ENCODE data around the gene POLD3.
"Not testable (repeated sequence)": the region's sequence is repeated elsewhere in the genome, so short reads cannot be mapped to it uniquely, and the experiment has no call there.

Gene POLD3

DNA sequence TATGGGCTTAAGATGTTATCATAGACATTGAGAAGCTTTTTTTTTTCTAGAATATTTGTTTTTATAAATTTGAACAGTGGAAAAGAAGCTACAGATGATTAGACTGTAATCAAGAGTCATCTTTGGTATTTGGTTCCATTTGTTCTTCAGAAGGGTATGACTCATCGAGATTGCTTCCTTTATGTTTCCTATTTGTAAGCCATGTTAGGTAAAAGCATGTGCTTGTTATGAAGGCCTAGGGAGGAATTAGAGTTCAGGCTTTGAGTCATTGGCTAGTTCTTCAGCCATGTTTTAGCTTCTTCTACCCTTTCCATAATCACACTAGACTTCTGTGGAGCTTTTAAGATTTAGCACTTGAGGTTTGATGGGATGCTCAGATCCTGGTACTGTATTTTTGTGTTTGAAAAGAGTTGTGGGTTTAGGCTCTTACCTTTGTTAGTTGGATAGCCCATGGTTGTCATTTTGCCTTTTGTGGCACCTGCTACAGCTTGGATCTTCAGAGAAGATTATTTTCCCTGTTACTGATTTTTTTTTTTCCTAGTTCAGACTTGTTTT lies 44.3 kb downstream of the POLD3 start:
- DNase-seq (ENCODE audit: low read depth in 2 of 2) = no peak

DNA sequence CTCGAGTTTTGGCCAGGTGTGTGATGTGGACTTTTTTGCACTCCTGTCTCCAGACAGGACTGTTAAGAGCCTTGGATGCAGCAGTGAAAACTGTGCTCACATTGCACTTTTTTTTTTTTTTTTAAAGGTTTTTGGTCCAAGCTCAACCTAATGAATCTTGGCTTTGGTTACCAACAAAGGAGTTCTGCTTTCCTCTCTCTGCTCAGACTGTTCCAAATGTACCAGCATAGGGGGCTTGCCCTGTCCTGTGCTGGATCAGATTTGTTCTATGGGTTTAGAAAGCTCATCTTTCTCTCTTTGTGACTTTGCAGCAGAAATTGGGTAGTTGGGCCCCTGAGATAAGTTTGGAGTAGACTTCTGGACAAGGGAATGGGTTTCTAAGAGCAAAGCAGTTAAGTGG lies 45.3 kb downstream of the POLD3 start:
- DNase-seq (ENCODE audit: low read depth in 2 of 2) = no peak

DNA sequence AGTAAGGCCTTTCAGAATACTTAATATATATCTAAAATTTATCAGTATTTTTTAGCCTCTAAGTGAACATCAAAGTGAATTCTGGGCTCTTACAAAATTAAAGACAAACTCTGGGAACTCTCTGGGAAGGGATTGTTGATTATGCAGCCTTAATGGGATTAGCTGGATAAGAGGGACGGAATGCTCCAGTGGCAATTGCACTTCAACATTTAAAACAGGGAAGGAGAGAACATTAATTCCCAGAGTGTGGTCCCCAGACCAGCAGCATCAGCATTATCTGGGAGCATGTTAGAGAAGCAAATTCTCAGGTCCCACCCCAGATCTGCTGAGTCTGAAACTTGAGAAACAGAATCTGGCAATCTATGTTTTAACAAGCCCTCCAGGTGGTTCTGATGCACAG lies 46.5 kb downstream of the POLD3 start:
- DNase-seq (ENCODE audit: low read depth in 2 of 2) = no peak

DNA sequence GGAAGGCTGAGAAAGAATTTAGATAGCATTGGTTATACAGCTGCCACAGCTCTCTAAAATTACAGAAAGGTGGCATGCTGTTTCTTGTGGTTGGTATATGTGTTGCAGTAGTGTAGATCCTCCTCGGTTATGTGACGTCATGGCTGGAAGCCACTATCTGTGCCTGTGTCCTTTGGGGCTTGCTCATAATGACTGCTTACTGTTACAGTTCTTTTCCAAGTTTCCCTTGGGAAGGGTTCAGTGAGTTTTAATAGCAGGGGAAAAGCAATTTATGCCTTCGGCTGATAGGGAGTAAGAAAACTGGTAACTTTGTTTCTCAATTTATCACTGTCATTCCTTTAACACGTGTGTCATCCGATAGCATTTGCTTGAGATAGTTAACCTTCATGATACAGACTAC lies 47.2 kb downstream of the POLD3 start:
- no peak for DNase-seq (ENCODE audit: low read depth in 2 of 2)

DNA sequence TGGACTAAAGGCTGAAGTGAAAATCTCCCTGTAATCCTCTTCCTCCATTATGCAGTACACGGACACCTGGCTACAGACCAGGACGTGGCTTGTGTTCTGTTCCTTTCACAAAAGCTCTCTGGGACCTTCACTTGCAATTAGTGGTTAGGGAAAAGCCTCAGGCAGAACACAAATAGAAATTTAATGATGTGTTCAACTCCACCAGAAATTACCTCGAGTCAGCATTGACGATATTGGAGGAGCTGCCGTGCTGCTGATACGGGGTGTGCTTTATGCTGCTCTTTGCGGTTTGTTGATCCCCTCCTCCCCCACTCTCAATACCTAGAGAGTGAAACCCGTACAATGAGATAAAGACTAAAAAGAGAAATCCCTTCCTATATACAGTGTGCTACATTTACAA lies 48.9 kb downstream of the POLD3 start:
- no peak for DNase-seq (ENCODE audit: low read depth in 2 of 2)

DNA sequence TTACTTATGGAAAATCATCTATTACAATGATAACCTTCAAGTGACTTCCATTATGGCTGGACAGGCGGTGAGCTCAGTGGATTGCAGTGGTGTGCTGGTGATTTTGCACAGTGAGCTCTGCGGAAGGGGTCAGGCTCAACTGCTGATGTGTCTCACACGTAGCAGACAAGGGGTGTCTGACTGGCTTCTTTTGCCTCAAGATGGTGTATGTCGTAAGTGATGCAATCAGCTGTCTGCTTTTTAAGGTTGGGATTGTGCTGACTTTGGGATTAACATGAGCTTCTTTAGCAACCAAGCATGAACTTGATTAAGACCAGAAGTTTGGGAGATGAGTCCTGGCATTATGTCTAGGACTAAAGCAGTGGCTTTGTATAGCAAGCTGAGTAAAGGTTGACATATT lies 49.5 kb downstream of the POLD3 start:
- DNase-seq (ENCODE audit: low read depth in 2 of 2) = no peak

DNA sequence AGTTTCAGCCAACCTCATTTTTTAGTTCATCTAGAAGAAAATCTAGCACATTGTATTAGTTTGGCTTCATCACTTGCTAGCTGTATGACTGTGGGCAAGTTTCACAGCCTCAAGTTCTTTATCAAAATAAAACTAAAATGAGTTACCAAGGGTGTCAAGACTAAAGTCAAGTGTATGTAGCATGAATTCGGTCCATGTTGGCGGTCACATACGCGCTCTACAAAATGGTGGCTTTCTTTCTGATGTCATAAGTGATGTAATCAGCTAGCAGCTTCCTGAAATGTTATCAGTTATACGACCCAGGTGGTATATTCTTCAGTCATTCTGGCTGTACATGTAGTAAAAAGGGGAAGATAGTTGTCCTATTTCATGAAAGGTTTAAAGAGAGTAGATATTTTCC lies 50.5 kb downstream of the POLD3 start:
- DNase-seq (ENCODE audit: low read depth in 2 of 2) = no peak

DNA sequence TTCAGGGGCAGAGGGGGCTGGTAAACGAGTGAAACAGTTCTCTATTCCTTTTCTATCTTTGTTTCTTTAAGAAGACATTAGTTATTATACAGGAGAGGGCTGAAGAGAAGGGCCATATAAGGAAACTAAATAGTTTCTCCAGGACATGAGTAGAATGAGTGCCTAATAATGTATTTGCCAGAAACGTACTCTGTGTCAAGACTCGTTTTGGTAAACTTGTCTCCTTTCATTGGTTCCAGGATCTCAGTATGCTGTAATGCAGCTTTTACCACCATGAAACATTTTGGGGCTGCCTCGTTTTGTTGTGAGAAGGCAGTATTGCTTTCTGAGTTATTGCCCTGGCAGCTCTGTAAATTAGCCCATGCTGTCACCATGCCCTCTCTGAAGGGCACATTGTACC lies 51.7 kb downstream of the POLD3 start:
- DNase-seq (ENCODE audit: low read depth in 2 of 2) = no peak

DNA sequence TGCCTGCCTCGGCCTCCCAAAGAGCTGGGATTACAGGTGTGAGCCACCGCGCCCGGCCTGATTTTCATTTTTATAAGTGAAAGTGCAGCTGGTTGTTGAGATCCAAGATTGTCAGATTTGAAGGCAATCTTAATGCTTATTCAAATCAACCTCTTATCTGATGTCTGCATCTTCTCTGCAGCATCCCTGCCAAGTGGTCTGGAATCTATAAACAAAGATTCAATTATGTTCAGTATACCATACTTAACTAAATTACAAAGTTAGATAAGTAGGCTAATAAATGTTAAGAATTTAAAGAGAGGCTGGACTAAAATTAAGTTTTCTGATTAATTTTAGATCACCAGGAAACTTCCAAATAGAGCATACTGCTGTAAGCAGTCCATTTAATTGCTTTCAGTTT lies 53.8 kb downstream of the POLD3 start:
- DNase-seq (ENCODE audit: low read depth in 2 of 2) = no peak

DNA sequence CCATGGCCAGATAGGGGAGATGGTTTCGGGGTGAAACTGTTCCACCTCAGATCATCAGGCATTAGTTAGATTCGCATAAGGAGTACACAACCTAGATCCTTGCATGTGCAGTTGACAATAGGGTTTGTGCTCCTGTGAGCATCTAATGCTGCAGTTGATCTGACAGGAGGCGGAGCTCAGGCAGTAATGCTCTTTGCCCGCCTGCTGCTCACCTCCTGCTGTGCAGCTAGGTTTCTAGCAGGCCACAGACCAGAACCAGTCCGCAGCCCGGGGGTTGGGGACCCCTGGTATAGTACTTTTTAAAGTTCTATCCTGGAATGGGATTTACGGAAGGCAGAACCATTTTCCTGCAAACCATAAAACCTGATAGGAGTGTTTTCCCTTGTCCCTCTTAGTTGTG lies 54.6 kb downstream of the POLD3 start:
- no peak for DNase-seq (ENCODE audit: low read depth in 2 of 2)

DNA sequence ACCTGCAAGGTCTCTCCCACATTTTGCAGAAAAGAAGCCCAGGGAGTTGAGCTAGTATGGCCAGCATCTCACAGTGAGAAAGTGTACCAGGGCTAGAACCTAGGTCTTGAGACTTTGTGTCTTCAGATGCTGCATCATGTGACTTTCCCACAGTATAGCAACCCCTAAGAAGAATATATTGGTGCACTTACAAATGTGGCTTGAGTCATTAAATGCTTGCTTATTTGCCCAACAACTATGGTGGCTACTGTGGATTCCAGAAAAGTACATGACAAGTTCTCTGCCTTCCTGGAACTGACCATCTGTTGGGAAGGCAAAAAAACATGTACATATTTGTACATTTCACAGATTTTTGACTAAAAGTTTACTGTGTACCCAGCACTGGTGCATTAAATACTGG lies 55.0 kb downstream of the POLD3 start:
- DNase-seq (ENCODE audit: low read depth in 2 of 2) = no peak

DNA sequence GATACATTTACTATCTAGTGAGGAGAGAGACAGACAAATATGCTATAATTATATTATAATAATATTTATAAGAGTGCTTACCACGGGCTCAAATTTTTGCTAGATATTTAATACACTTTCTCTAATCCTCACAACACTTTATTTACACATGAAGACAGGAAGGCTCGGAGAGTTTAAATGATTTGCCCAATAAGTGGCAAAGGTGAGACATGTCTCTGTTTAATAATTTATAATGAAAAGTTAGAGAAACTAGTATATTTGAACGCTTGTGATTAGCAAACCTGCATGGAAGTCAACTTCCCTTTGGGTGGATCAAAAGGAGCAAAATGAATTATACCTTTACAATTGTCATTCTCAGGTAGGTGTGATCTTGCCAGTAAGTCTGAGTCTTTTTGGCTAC lies 55.4 kb downstream of the POLD3 start:
- DNase-seq (ENCODE audit: low read depth in 2 of 2) = no peak

DNA sequence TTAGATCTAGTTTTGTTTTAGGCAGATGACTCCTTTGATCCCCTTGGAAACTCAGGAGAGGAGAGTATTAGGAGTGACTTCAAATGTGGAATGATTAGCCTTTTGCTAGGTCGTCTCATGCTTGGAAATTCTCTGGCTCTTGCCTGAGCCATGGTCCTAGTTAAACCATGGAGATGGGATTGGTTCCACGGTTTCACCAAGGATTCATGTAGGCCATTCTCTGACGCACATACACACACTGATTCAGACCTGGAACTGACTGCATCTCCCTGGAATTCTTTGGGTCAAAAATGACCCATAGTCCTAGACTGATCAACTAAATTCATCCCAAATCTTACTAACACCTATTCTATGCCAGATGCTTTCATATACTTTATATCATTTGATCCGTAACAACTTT lies 56.5 kb downstream of the POLD3 start:
- DNase-seq (ENCODE audit: low read depth in 2 of 2) = no peak

DNA sequence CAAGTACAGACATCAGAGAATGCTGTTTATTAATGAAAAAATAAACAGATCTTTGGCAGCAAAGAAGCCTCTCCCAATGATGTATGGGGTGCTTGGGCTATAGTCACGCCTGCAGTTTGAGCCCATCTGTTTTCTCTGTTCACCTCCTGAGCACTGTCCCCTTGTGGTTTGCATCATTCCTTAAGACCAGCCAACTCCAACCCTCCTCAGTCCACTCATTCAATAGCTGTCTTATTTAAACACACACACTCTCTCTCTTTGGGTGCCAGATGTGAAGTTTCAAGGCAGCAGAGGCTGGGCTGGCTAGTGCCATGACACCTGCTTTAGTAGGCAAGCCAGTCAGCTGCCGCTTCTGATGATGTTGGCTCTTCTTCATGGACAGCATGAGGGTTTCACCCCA lies 58.1 kb downstream of the POLD3 start:
- DNase-seq (ENCODE audit: low read depth in 2 of 2) = no peak

DNA sequence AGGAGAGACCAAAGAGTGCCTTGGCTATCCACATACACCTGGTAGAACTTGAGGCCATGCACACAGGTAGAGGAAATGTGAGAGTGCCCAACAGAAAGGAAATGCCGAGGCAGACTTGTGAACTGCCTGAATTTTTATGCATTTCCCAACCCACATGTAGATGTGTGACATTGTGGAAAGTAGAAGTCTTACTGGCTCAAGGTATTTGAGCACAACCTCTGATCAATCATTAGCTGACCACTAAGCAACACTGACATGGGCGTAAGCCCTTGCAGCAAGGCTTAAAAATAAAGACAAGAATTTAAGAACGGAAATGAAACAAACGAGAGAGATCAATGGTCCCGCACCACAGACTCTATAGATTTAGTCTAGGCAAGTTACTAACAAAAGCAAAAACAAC lies 62.6 kb downstream of the POLD3 start:
- DNase-seq (ENCODE audit: low read depth in 2 of 2) = no peak

DNA sequence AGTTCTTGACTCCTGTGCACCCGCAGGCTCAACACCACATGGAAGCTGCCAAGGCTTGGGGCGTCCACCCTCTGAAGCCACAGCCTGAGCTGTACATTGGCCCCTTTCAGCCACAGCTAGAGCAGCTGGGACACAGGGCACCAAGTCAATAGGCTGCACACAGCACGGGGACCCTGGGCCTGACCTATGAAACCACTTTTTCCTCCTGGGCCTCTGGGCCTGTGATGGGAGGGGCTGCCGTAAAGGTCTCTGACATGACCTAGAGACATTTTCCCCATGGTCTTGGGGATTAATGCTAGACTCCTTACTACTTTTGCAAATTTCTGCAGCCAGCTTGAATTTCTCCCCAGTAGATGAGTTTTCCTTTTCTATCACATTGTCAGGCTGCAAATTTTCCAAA lies 66.7 kb downstream of the POLD3 start:
- DNase-seq (ENCODE audit: low read depth in 2 of 2) = not testable (repeated sequence)

DNA sequence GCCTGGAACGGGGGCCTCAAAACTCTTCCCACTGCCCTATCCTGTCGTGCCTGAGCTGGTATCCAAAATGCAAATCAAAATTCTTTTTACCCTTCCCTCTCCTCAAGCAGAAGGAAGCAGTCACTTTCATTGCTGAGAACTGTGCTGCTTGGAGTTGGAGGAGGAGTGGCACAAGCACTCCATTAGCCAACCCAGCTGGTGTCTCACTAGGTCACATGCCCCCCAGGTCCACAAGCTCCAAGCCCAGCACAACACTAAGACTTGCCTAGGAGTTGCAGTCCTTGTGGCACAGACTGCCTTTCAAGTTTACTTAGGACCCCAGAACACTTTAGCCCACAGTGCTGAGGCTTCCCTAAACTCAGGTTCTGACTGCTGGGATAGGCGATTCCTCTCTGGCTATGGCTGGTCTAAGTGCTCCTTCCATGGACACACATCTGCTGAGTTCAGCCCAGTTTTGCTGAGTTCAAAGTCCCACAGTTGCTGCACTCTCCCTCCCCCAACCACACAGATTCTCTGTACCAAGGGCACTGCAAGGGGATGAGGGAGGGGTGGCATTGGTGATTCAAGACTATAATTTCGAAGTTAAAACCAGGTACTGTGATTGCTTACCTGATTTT lies 70.2 kb downstream of the POLD3 start:
- no peak for DNase-seq (ENCODE audit: low read depth in 2 of 2)

DNA sequence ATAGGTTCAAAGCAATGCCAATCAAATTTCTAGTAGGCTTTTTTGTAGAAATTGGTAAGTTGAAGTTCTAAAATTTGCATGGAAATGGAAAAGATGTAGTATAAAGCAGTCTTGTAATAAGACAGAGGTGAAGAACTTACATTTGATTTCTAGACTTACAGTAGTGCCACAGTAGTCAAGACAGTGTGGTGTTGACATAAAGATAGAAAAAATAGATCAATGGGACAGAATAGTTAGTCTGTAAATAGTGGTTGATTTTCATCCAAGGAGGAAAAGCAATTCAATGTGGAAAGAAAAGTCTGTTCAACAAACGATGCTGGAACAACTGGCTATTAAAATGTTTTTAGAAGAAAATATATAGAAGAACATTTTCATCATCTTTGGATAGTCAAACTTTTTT lies 70.9 kb downstream of the POLD3 start:
- no peak for DNase-seq (ENCODE audit: low read depth in 2 of 2)

DNA sequence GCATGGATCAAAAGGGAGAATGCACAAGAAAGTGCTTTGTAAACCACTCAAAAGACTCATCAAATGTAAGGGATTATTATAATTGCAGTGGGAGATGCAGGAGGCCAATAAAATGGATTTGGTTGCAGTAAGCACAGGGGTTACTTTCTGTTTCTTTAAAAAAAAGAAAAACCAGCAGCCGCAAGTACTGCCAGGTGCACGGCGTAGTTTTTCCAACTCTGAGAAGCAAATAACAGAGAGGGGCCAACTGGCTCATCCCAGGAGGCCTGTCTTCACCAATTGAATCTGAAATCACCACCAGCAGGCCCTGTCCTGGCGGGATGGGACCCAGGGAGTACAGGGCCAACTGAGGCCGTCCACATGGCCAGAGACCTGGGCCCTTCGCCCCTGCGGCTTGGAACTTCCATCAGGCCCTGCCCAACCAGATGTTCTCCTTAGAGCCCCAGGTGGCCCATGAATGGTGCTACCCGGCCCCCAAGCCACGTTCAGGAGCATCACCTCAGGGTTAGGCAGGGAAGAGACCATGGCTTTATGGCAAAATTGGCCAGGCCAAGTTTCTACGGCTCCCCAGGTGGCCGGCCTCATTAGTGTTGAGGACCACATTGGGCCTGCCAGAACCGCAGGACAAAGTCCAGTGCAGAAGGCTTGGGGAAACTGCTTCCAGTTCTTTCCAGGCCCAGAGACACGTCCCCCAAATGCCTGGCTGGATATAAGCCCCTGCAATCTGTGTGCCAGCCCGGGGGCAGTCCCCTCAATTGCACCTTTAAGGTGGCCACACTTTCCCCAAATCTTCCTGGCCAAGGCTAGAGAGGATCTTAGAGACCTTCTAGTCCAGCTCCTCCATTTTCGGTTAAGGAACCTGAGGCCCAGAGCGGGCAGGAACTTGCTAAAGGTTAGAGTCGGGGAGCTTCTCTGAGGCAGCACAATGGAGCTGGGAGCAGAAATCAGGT lies 77.1 kb downstream of the POLD3 start:
- no peak for DNase-seq (ENCODE audit: low read depth in 2 of 2)

DNA sequence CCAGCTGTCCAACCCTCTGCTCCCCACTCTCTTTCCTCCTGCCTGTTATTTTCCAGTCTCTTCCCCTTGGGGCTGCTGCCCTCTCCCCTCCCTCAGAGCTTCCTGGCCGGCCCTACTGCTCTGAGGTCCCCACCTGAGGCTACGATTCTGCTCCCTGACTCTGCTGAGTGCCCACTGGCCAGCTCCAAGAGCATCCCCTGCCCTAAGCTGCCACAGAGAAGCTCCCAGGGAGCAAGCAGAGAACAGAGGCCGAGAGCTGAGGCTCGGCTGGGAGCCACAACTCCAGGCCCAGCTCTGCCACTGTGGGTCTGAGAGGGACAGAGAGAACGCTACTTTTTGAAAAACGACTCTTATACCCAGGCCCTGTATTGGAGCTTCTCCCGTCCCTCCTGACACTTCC lies 77.8 kb downstream of the POLD3 start:
- no peak for DNase-seq (ENCODE audit: low read depth in 2 of 2)

DNA sequence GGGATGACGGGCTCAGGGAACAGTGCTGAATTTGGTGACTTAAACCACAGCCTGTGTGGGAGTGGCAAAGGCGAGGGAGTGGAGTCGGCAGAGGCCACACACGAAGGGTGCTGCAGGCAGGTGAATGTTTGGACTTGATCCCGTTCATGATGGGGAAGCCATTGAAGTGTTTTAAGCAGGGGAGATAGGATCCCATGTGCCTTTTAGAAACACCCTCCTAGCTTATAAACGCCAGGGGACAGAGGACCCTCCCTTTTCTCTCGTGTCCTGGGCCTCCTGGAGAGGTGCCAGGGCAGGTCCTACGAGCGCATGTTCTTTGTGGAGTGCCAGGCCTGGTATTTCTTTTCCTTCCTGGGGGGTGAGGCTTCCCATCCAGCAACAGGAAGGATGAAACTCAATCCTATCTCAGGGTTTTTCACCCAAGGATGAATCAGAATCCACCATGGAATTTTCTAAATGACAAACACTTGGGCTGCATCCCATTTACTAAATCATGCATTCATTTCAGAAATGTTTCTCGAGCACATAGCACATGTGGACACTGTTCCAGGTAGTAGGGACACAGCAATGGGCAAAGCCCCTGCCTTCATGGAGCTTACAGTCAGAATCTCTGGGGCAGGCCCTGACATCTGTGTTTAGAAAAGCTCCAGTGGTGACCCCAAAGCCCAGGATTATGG lies 79.3 kb downstream of the POLD3 start:
- DNase-seq (ENCODE audit: low read depth in 2 of 2) = no peak

DNA sequence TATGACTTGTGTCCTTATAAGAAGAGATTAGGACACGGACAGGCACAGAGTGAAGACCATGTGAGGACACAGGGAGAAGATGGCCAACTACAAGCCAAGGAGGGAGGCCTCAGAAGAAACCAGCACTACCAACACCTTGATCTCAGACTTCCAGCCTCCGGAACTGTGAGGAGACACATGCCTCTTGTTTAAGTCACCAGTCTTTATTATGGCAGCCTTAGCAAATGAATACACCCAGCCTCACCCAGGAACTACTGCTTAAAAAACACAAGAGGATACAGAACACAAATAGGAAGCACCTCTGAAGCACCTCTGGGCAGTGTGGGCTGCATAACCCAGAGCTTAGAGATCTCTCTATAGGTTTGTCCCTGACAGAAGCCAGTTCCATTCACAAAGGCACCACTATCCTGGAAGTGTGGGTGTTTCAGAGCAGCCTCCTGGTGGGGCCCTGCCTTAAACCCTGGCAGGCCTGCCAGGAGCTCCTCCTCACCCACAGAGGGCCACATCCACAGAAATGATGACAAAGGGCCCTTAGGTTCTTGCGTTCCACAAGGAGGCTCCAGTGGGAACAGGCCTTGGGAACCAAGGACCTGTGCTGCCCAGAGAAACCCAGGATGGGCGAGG lies 80.1 kb downstream of the POLD3 start:
- no peak for DNase-seq (ENCODE audit: low read depth in 2 of 2)

Data from stimulated activated CD4-positive, alpha-beta T cell treated with anti-CD3 and anti-CD28 coated beads, Interleukin-12 subunit alpha, Interleukin-12 subunit beta, amount 100 ng/mL, for 24 hours (primary cell).